DMS79 (cell line): Measurements from ENCODE around the gene GOLGA3.
"Not testable (repeated sequence)": the region's sequence is repeated elsewhere in the genome, so short reads cannot be mapped to it uniquely, and the experiment has no call there.

Experiments
- DNase-seq: peaks from one replicate; lab custom pipeline; 2025; lab: John Stamatoyannopoulos, UW

Gene GOLGA3

GRCh38 chr12:132814232-132814631 lies 14.4 kb downstream of the GOLGA3 start:
- DNase-seq: no peak

GRCh38 chr12:132813443-132813842 lies 15.2 kb downstream of the GOLGA3 start:
- DNase-seq: no peak

DNA sequence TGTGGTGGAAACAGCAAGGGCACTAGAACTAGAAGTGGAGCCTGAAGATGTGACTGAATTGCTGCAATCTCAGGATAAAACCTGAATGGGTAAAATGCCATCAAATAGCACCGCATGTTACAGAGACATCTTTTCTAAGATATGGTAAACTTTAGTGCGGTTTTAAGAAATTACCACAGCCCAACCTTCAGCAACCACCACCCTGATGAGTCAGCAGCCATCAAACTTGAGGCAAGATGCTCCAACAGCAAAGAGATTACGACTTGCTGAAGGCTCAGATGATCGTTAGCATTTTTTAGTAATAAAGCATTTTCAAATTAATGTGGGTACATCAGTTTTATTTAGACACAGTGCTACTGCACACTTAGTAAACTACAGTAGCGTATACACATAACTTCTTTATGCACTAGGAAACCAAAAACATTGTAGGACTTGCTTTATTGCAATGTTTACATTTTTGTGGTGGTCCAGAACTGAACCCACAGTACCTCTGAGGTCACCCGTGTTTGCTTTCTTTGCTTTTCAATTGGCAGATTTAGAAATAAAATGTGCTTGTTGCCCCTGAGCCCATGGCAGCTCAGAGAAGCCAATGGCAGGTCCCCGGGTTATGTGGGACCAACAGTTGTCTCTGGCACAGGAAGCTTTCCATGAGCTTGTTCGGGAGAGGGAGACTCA lies 15.9 kb downstream of the GOLGA3 start:
- no peak for DNase-seq

- not testable (repeated sequence) for DNase-seq
These were observed 19.3 kb downstream of the GOLGA3 start for GRCh38 chr12:132809391-132809790.

- DNase-seq: no peak
These were observed 21.2 kb downstream of the GOLGA3 start for GRCh38 chr12:132807295-132808092.

DNA sequence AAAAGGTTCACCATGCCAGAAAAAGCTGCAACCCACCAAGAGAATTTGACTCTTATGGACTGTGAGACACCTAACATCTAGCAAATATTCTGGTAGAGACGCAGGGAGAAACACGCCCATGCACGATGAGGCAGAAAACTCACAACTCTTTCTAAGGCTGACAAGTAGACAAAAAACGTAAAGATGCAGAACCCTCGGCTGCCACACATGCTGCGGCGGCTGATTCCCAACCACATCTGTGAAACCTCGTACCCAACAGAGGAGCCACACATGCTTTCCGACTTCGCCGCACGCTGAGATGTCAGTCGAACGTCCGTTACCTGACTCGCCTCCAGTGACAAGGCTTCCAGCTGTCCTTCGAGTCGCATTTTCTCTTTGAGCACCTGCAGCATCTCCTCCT lies 21.8 kb downstream of the GOLGA3 start:
- DNase-seq: no peak

GRCh38 chr12:132804426-132804861 lies 24.2 kb downstream of the GOLGA3 start:
- no peak for DNase-seq

GRCh38 chr12:132803888-132804287 lies 24.8 kb downstream of the GOLGA3 start:
- DNase-seq: no peak

GRCh38 chr12:132803125-132803524 lies 25.5 kb downstream of the GOLGA3 start:
- DNase-seq: no peak

DNA sequence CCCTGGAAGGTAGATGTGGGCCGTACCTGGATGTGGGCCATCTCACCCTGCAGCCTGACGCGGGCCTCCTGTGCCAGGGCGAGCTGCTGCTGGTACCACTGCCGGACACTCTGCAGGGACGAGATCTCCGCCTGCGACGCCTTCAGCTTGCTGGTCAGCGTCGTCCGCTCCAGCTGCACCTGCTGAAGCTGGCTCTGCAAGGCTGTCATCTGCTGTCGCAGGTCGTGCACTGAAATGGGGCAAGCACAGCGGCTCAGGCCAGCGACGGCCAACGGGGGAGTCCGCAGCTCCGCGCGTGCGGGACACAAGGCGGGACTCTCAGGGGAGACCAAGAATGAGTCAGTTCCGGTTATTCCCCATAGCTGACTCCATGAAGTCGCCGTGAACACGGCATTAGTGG lies 26.9 kb downstream of the GOLGA3 start:
- DNase-seq: no peak

- DNase-seq: no peak
These were observed 29.8 kb downstream of the GOLGA3 start for GRCh38 chr12:132798836-132799235.

- no peak for DNase-seq
These were observed 30.7 kb downstream of the GOLGA3 start for GRCh38 chr12:132797820-132798570.

- no peak for DNase-seq
These were observed 32.8 kb downstream of the GOLGA3 start for GRCh38 chr12:132795847-132796246.

- DNase-seq: not testable (repeated sequence)
These were observed 36.7 kb downstream of the GOLGA3 start for GRCh38 chr12:132791940-132792339.

DNA sequence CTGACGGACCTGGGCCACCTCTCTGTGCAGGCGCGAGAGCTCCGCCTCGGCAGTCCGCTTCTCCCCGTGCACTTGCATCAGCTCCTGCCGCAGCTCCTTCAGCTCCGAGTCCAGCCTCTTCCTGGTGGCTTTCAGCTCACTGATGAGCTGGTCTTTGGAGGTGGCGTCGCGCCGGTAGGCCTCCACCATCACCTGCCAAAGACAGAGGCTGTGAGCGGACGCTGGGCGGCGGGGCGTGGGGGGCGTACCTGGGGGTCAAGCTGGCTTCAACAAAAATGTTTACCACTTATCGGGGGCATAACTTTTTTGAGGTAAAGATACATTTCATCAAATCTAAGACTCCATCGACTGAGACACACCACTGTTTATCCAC lies 39.6 kb downstream of the GOLGA3 start:
- no peak for DNase-seq

- no peak for DNase-seq
These were observed 40.1 kb downstream of the GOLGA3 start for GRCh38 chr12:132788375-132789098.

DNA sequence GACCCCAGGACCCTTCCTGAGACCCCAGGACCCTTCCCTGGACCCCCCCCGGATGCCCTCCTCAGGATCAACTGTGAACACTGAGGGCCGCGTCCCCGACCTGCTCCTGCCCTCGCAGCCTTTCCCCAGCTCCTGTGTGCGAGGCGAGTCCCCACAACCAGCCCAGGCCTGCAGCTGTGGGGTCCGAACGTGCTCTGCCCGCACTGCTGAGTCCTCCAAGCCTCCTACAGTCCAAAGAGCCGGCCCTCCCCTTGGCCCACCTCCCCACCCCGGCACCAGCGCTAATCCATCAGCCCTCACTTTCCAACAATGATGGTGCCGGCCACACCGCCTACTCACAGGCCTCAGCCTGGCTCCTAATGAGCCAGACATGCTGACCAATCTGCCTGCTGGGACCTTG lies 40.8 kb downstream of the GOLGA3 start:
- DNase-seq: no peak

DNA sequence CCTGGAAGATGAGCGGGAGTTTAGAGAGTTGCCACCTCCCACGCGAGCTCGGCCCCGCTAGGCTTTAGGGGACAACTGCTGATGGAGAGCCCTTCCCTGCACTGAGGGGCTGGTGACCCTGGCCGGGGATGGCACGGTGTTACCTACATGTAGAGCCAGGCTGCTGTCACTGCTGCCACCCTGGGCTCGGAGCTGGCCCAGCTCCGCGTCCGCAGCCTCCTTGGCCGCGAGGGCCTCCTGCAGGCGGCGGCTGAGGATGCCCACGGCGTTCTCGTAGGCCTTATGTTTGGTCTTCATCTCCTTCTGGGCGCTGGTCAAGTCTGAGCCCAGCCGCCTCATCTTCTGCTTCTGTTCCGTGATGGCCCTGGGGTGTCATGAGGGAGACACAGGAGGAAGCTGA lies 42.5 kb downstream of the GOLGA3 start:
- DNase-seq: no peak

DNA sequence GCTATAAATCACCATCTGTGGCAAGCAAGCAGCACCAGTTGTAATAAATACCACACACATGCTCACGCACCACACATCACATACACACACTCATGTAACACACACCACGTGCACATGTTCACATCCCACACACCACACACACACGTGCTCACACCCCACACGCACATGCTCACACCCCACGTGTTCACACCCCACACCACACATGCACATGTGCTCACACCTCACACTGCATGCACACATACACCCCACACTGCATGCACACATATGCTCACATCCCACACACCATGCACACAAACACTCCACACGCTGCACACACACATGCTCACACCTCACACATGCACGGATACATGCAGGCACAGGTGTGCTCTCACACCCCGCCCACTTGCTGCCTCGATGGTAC lies 44.1 kb downstream of the GOLGA3 start:
- DNase-seq: no peak

GRCh38 chr12:132783917-132784531 lies 44.6 kb downstream of the GOLGA3 start:
- no peak for DNase-seq

GRCh38 chr12:132781938-132782337 lies 46.7 kb downstream of the GOLGA3 start:
- no peak for DNase-seq
